Measurements from ENCODE around the gene MARCHF10.
A peak's percentile ranks its signal among the peaks of the same experiment; 100 is the strongest.

The MARCHF10 gene

DNA sequence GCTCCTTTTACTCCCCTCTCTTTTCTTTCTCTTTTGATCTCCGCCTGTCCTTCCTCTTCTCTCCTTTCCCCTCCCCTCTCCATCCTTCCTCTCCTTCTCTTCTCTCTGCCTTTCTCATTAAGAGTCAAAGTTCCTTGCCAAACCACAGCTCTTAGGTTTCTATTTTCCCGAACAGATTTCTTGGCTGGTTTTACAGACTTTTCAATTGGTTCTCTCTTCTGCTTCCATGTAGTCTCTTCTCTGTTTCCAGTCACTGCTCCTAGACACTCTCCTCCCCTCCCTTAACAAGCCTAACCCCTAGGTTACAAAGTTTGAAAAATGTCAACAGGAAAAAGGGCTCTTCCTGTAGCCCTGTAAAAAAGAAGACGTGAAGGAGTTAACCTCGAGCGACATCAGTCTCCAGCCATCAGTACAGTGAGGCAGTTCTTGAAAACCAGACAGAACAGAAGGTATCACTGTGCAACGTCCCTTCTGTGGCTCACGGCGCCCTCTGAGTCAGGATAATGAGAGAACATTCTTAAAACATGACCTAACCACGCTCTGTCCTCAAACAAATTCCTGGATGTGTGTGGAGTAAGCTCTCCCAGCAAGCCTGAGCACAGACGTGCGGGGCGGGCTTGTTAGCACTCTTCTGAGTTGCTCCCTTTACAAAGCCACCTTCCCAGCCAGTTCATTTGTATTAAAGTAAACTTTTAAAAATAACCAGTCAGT, 11.6 kb upstream of the MARCHF10 start:
- no peak overlapping the region for H3K4me3 ChIP-seq (ENCODE audit: low read depth, low read length)
- peaks cover 26% of the 10 kb centered on the region for H3K4me1 ChIP-seq (ENCODE audit: control insufficient read depth, insufficient read depth, low read length)
- H3K9ac ChIP-seq (ENCODE audit: low read length), result no peak overlapping the region
- no peaks in the 10 kb centered on the region for H3K27me3 ChIP-seq (ENCODE audit: control insufficient read depth, insufficient read depth, low read length)
- no peaks in the 10 kb centered on the region for H3K9me3 ChIP-seq (ENCODE audit: control insufficient read depth, insufficient read depth, low read depth, low read length)
- H3K36me3 ChIP-seq (ENCODE audit: control insufficient read depth, insufficient read depth, low read length), result no peaks in the 10 kb centered on the region
- no peak overlapping the region for H3K27ac ChIP-seq (ENCODE audit: low read depth, low read length)

- Histone ChIP-seq H3K27me3 (ENCODE audit: control insufficient read depth, insufficient read depth, low read length) (no peaks in the 10 kb centered on the region), H3K4me1 (ENCODE audit: control insufficient read depth, insufficient read depth, low read length) (peaks cover 21% of the 10 kb centered on the region), H3K9me3 (ENCODE audit: control insufficient read depth, insufficient read depth, low read depth, low read length) (peaks cover 9% of the 10 kb centered on the region; the same call in 1 of the 2 replicates), H3K36me3 (ENCODE audit: control insufficient read depth, insufficient read depth, low read length) (no peaks in the 10 kb centered on the region), H3K9ac (ENCODE audit: low read length) (no peak overlapping the region), H3K27ac (ENCODE audit: low read depth, low read length) (no peak overlapping the region), H3K4me3 (ENCODE audit: low read depth, low read length) (no peak overlapping the region)
Observed at GRCh38 chr17:62818526-62818925, 10.4 kb upstream of the MARCHF10 start.

DNA sequence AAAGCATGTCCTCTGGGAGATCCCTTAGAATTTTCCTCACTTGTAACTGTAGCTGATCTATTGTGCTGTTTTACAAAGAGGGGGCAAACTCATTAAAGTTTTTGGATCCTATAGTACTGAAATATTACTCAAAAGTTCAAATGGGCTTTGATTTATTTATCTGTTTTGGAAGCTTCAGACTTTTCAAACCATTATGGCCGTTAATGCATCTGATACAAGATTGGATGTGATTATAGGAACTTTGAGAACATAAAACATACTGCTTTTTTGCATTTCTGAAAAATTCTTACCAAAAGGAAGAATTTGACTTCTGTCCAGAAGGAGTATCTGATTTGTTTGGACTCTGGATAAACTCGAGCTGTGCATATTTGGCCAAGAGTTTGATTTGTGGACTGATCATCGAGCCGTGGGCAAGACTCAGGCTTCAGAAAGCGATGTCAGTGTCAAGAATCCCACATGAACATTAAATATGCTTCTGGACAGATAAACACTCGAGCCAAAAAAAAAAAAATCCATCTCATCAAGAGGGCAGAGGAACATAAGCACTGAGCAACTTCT, 8.2 kb upstream of the MARCHF10 start:
- H3K36me3 ChIP-seq (ENCODE audit: control insufficient read depth, insufficient read depth, low read length), result no peaks in the 10 kb centered on the region
- H3K4me1 ChIP-seq (ENCODE audit: control insufficient read depth, insufficient read depth, low read length), result peaks cover 16% of the 10 kb centered on the region
- H3K9me3 ChIP-seq (ENCODE audit: control insufficient read depth, insufficient read depth, low read depth, low read length), result peaks cover 13% of the 10 kb centered on the region; the same call in 1 of the 2 replicates
- H3K27ac ChIP-seq (ENCODE audit: low read depth, low read length), result no peak overlapping the region
- H3K4me3 ChIP-seq (ENCODE audit: low read depth, low read length), result no peak overlapping the region
- H3K9ac ChIP-seq (ENCODE audit: low read length), result no peak overlapping the region
- no peaks in the 10 kb centered on the region for H3K27me3 ChIP-seq (ENCODE audit: control insufficient read depth, insufficient read depth, low read length)

GRCh38 chr17:62809656-62810055, 1.5 kb upstream of the MARCHF10 start:
- Histone ChIP-seq H3K27me3 (ENCODE audit: control insufficient read depth, insufficient read depth, low read length) (peaks cover 5% of the 10 kb centered on the region; the same call in 1 of the 2 replicates), H3K4me1 (ENCODE audit: control insufficient read depth, insufficient read depth, low read length) (peaks cover 12% of the 10 kb centered on the region), H3K4me3 (ENCODE audit: low read depth, low read length) (no peak overlapping the region), H3K27ac (ENCODE audit: low read depth, low read length) (no peak overlapping the region), H3K9ac (ENCODE audit: low read length) (no peak overlapping the region), H3K9me3 (ENCODE audit: control insufficient read depth, insufficient read depth, low read depth, low read length) (peaks cover 13% of the 10 kb centered on the region; the same call in 1 of the 2 replicates), H3K36me3 (ENCODE audit: control insufficient read depth, insufficient read depth, low read length) (no peaks in the 10 kb centered on the region)

GRCh38 chr17:62808576-62808970, 459 bp upstream of the MARCHF10 start:
- Histone ChIP-seq H3K27me3 (ENCODE audit: control insufficient read depth, insufficient read depth, low read length) (peaks cover 5% of the 10 kb centered on the region; the same call in 1 of the 2 replicates), H3K4me3 (ENCODE audit: low read depth, low read length) (peak overlapping the region; percentile 59), H3K36me3 (ENCODE audit: control insufficient read depth, insufficient read depth, low read length) (no peaks in the 10 kb centered on the region), H3K4me1 (ENCODE audit: control insufficient read depth, insufficient read depth, low read length) (peaks cover 12% of the 10 kb centered on the region), H3K27ac (ENCODE audit: low read depth, low read length) (no peak overlapping the region), H3K9me3 (ENCODE audit: control insufficient read depth, insufficient read depth, low read depth, low read length) (0 out of 2 replicates have a peak, but pooled peaks cover 4% of the 10 kb centered on the region), H3K9ac (ENCODE audit: low read length) (no peak overlapping the region)

- Histone ChIP-seq H3K36me3 (ENCODE audit: control insufficient read depth, insufficient read depth, low read length) (no peaks in the 10 kb centered on the region), H3K9me3 (ENCODE audit: control insufficient read depth, insufficient read depth, low read depth, low read length) (no peaks in the 10 kb centered on the region), H3K27ac (ENCODE audit: low read depth, low read length) (no peak overlapping the region), H3K4me3 (ENCODE audit: low read depth, low read length) (no peak overlapping the region), H3K27me3 (ENCODE audit: control insufficient read depth, insufficient read depth, low read length) (peaks cover 5% of the 10 kb centered on the region; the same call in 1 of the 2 replicates), H3K4me1 (ENCODE audit: control insufficient read depth, insufficient read depth, low read length) (peaks cover 19% of the 10 kb centered on the region), H3K9ac (ENCODE audit: low read length) (no peak overlapping the region)
Observed at GRCh38 chr17:62805234-62805633, 2.9 kb downstream of the MARCHF10 start.

DNA sequence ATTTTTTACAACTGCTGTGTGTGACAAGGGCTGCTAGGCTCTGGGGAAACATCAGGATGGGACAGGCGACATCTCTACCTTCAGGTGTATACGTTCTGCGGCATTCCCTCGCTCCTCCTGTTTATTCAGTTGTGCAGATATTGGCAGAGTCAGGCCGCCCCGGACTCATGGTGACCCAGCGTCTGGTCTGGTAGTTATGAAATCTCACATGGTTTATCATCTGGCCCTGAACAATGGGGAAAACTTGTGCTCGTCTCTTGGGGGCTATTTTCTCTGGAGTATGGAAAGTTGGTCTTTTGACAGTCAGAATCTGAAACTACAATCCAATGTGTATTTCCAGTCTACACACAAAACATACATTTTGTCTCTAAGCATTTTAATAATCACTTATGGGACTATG, 3.3 kb downstream of the MARCHF10 start:
- peaks cover 19% of the 10 kb centered on the region for H3K4me1 ChIP-seq (ENCODE audit: control insufficient read depth, insufficient read depth, low read length)
- no peaks in the 10 kb centered on the region for H3K9me3 ChIP-seq (ENCODE audit: control insufficient read depth, insufficient read depth, low read depth, low read length)
- H3K27me3 ChIP-seq (ENCODE audit: control insufficient read depth, insufficient read depth, low read length), result peaks cover 5% of the 10 kb centered on the region; the same call in 1 of the 2 replicates
- no peak overlapping the region for H3K27ac ChIP-seq (ENCODE audit: low read depth, low read length)
- H3K9ac ChIP-seq (ENCODE audit: low read length), result no peak overlapping the region
- no peak overlapping the region for H3K4me3 ChIP-seq (ENCODE audit: low read depth, low read length)
- H3K36me3 ChIP-seq (ENCODE audit: control insufficient read depth, insufficient read depth, low read length), result no peaks in the 10 kb centered on the region

- no peaks in the 10 kb centered on the region for H3K9me3 ChIP-seq (ENCODE audit: control insufficient read depth, insufficient read depth, low read depth, low read length)
- H3K4me3 ChIP-seq (ENCODE audit: low read depth, low read length), result no peak overlapping the region
- H3K36me3 ChIP-seq (ENCODE audit: control insufficient read depth, insufficient read depth, low read length), result no peaks in the 10 kb centered on the region
- peaks cover 19% of the 10 kb centered on the region for H3K4me1 ChIP-seq (ENCODE audit: control insufficient read depth, insufficient read depth, low read length)
- H3K27ac ChIP-seq (ENCODE audit: low read depth, low read length), result no peak overlapping the region
- no peak overlapping the region for H3K9ac ChIP-seq (ENCODE audit: low read length)
- peaks cover 5% of the 10 kb centered on the region; the same call in 1 of the 2 replicates for H3K27me3 ChIP-seq (ENCODE audit: control insufficient read depth, insufficient read depth, low read length)
Observed at GRCh38 chr17:62804025-62804424, 4.1 kb downstream of the MARCHF10 start.

GRCh38 chr17:62802561-62803205, 5.4 kb downstream of the MARCHF10 start:
- H3K27me3 ChIP-seq (ENCODE audit: control insufficient read depth, insufficient read depth, low read length), result 0 out of 2 replicates have a peak, but pooled peaks cover 4% of the 10 kb centered on the region
- no peak overlapping the region for H3K9ac ChIP-seq (ENCODE audit: low read length)
- no peak overlapping the region for H3K27ac ChIP-seq (ENCODE audit: low read depth, low read length)
- H3K4me3 ChIP-seq (ENCODE audit: low read depth, low read length), result no peak overlapping the region
- no peaks in the 10 kb centered on the region for H3K36me3 ChIP-seq (ENCODE audit: control insufficient read depth, insufficient read depth, low read length)
- H3K9me3 ChIP-seq (ENCODE audit: control insufficient read depth, insufficient read depth, low read depth, low read length), result no peaks in the 10 kb centered on the region
- peaks cover 16% of the 10 kb centered on the region for H3K4me1 ChIP-seq (ENCODE audit: control insufficient read depth, insufficient read depth, low read length)

DNA sequence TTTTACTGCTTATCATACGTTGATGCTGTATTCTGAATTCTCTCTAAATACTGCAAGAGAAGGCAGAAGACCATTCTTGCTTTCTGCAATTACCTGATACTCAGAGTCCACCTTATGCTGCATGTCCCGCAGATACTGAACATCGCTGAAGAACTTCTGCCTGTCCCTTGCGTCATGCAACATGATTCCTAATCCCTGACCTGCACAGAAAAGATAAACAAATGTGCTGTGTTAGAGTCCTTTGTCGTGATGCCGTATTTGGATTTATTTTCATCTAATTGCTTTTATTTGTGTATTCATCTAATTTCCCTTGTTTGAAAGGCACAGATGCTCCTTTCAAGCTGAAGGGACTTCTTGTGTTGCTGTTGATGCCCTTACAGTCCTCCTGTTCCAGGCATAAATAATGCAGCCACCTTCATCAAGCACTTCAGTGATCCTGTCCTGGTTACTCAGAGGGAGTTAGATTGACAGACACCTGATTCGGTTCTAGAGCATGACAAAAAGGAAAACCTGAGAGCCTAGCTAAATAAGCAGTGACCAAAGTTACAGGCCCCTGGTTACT, 6.5 kb downstream of the MARCHF10 start:
- Histone ChIP-seq H3K4me1 (ENCODE audit: control insufficient read depth, insufficient read depth, low read length) (peaks cover 9% of the 10 kb centered on the region), H3K9ac (ENCODE audit: low read length) (no peak overlapping the region), H3K27ac (ENCODE audit: low read depth, low read length) (no peak overlapping the region), H3K27me3 (ENCODE audit: control insufficient read depth, insufficient read depth, low read length) (no peaks in the 10 kb centered on the region), H3K36me3 (ENCODE audit: control insufficient read depth, insufficient read depth, low read length) (no peaks in the 10 kb centered on the region), H3K4me3 (ENCODE audit: low read depth, low read length) (no peak overlapping the region), H3K9me3 (ENCODE audit: control insufficient read depth, insufficient read depth, low read depth, low read length) (no peaks in the 10 kb centered on the region)

DNA sequence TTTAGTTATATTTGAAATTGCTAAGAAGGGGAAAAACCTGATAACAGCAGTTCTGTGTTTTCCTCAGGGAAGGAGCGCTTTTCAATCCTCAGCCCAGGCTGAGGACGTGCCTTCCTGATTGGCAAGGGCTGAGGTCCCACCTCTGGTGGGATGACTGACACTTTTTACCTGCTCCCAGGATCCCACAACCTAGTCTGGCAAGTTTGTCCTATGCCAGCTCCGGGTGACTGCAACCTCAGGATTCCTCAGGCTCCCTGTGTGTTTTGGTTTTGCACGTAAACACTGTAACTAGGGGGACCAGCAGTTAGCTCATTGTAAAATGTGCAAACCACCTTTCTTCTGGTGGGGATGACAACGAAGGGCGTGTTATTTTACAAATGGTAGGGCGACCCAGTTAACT, 7.5 kb downstream of the MARCHF10 start:
- no peak overlapping the region for H3K27ac ChIP-seq (ENCODE audit: low read depth, low read length)
- H3K9ac ChIP-seq (ENCODE audit: low read length), result no peak overlapping the region

More for the DNA sequence above, 7.5 kb downstream of the MARCHF10 start:
- H3K4me3 ChIP-seq (ENCODE audit: low read depth, low read length), result no peak overlapping the region
- H3K36me3 ChIP-seq (ENCODE audit: control insufficient read depth, insufficient read depth, low read length), result no peaks in the 10 kb centered on the region
- no peaks in the 10 kb centered on the region for H3K9me3 ChIP-seq (ENCODE audit: control insufficient read depth, insufficient read depth, low read depth, low read length)
- H3K4me1 ChIP-seq (ENCODE audit: control insufficient read depth, insufficient read depth, low read length), result peaks cover 7% of the 10 kb centered on the region
- no peaks in the 10 kb centered on the region for H3K27me3 ChIP-seq (ENCODE audit: control insufficient read depth, insufficient read depth, low read length)

Data from HUES6 (cell line).